CD4-positive, alpha-beta T cell treated with Interleukin-4 for 4 hours (primary cell): ENCODE measurements around the gene FARP1.

Experiments
- DNase-seq: peaks from one replicate; pipeline ENCODE4 v3.0.0-alpha.2; 2020

FARP1 gene

DNA sequence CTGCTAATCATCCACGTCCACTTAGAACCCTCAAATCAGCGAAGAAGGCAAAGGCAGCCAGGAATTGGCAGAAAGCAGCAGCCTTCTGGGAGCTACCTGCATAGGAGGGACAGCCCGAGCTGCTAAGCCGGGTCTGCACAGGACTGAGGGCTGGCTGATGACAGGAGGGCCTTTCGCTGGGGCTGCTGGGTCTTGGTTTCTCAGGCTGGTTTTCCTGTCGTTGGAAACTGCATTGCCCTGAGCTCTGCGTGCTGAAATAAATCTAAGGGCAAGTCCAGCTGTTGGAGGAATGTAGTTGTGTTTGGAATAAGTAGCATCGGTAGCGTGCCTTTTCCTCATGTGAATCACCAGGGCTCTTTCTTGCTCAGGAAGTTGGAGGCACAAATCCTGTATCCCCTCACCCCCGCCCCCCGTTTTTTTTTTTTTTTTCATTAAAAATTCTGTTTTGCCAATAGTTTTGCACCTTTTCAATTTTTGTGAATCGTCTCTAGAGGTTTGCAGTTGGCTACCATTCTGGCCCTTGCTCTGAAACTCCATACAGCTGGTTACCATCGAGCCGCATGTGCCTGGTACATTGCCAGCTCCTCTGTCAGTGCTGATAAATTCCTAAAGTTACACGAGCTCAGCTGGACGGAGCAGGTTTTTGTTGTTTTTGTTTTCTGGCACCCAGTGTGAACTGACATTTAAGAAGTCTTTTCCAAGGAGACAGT, 228.1 kb downstream of the FARP1 start:
- no peak for DNase-seq

DNA sequence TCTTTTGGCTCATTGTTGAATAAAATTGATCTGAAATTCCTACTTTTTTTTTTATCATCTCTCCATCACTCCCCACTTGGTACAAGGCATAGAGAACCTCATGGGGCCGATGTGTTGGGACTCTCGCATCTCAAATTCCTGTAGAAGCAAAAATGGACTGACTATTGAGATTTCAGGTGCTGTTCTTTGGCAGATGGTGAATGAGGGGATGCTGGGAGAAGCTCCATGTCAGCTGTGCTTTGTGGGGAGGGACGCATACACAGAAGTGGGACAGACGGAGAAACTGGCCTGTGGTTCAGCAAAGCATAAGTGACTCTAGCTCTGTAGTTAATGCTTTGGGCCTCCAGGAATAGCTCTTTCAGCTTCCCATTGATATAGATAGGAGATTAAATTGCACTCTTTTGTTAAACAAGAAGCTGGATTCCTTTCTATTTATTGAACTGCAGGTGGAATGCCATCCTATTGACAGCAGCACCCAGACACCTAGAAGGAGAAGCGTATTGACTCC, 228.7 kb downstream of the FARP1 start:
- DNase-seq, result no peak

DNA sequence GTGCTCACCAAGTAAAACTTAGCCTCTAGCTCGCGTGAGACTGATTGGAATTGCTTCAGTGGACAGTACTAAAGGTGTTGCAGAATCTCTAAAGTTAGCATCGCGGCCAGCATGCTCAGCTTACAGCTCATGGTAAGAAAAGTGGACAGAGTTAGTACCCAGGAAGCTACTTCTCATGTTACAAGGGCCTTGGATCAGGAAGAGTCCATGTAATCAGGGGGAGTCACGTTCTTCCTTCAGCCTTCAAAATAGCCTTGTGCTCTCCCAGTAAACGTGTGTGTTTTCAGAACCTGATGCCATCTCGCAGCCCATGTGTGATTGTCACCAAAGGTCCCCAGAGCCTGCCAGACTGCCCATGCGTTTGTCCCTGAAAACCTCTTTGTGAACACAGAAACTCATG, 230.0 kb downstream of the FARP1 start:
- no peak for DNase-seq

DNA sequence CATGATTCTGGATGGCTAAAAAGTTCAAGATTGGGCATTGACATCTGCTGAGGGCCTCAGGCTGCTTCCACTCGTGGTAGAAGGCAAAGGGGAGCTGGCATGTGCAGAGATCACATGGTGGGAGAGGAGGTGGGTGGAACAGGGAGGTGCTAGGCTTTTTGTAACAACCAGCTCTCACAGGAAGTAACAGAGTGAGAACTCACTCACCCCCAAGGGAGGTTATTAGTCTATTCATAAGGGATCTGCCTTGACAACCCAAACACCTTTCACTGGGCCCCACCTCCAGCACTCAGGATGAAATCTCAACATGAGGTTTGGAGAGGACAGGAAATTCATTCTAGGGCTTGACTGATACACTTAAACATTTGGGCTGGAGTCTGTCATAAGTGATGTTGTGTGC, 231.9 kb downstream of the FARP1 start:
- DNase-seq, result no peak

DNA sequence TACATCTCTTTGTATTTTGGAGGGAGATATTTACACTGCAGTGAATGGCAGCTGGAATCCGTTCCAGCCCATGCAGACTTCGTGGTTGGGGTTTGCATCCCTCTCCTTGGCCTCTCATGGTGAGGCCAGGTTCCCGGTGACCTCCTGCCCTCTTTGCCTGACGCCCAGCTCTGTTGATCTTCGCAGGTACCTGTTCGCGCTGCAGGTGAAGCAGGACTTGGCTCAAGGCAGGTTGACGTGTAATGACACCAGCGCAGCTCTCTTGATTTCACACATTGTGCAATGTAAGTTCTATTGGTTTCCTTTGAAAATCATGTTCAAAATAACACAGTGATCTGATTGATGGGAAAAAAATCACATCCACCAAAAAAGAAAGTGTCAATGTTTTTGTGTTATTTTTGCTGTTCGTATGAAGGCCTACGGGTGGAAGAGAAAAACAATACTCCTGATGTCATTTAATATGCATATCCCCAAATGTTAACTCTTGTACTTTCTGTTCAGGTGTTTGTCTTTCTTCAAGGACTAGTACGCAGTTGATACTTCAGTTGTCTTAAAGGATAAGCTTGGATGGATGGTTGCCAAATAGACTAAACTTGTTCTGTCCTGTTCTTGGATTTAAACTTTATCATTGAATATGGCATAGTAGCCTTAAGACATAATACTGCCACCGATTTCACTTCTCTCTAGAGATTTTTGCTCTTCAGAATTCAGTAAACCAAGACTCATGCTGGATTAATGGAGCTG, 234.9 kb downstream of the FARP1 start:
- no peak for DNase-seq

DNA sequence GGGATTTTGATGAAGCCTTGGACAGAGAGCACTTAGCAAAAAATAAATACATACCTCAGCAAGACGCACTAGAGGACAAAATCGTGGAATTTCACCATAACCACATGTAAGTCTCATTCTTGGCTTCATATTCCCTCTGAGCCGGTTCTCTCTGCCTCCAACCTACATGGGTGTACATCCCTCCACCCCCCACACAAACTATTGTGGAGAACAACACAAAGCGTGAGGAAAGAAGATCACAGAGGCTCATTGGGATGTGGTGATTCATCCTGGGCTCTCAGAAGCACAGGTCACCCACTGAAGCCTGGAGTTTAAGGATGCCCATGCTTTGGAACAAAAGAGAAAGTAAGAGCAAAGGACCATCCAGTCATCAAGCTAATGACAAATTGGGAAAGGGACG, 241.8 kb downstream of the FARP1 start:
- DNase-seq, result no peak

DNA sequence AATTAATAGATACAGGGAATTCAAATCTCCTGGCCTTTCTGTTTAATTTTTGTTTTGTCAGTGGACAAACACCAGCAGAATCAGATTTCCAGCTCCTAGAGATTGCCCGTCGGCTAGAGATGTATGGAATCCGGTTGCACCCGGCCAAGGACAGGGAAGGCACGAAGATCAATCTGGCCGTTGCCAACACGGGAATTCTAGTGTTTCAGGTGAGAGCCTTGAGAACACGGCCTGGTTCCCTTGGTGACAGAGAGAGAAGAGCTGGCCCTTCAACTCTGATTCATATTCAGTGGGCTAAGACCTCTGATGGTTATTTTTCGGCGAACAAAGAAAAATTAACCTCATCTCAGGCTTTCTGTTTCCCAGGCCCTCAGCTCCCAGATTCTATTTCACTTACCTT, 242.7 kb downstream of the FARP1 start:
- no peak for DNase-seq

DNA sequence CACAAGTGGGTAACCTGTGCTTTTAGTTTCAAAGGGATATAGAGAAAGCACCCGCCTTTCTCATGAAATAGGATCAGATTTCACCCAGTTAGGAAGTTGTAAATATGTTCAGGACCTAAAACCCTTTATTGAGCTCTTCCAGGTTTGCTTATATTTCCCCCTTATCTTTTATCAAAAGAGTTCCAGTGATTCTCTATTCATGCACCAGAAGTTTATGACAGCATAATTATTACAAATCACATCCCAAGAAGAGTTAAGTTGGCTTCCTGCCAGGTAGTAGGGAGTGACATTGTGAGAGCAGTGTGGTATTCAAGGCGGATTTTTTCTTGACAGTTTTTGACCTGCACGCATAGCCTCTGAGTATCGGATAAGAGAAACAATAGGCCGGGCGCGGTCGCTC, 243.7 kb downstream of the FARP1 start:
- no peak for DNase-seq

DNA sequence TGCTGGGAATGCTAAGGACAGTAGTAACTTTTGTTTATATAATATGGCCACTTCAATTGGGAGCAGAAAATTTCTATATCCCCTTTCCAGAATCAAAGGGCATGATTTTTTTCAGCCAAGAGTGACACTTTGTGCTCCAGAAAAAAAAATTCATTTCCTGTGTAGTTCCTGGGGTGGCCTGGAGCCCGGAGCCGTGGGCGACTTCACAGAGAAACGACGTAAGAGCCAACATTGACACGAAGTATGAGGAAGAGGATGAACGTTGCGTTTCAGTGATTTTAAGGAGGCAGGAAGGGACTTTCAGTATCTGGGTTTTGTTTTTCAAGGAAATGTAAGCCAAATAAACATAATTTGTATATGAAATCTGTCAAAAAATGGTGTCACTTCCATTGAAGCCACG, 246.4 kb downstream of the FARP1 start:
- DNase-seq, result no peak

DNA sequence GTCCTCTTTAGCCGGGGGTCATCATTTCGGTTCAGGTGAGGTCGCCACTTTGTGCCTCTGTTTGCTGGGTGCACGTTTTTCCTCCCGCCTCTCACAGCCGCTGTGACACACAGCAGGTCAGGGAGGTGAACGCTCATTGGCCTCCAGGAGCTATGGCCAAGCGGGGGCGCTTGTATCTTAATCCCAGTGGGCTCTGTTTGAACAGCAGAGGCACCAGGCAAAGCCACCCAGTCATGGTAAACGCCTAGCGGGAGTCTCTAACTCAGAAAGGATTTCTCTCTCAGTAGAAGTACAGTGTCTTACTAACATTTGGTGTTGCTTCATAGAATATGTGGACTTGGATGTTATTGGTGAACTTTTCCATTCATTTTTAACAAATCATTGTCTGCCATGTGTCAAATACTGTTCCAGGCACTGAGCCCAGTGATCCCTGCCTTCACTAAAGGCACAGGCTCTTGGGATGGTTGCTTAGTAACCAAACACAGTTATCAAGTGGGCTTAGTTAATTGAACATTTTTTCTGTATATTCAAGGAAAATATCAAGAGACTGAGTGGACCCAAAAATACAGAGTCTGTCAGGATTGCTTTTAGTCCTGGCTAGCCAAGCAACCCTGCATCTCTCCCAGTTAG, 247.3 kb downstream of the FARP1 start:
- DNase-seq, result no peak

DNA sequence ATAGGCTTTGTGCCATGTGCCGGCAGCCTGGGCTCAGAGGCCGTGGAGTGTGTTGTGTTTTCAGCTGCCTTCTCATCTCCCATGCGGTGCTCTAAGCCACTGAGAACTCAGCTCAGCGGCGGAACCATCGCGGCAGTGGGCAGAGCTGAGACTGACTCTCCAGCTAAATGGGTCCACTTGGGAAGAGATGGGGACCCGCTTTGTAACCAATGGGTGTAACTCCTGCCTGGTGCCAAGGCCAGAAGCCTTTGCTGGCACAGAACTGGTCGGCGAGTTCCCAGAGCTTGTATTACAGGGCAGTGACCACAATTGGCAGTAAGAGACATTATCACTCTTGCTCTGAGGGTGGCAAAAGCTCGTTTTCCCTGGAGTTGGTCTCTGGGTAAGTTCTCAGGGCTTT, 251.0 kb downstream of the FARP1 start:
- DNase-seq, result no peak

DNA sequence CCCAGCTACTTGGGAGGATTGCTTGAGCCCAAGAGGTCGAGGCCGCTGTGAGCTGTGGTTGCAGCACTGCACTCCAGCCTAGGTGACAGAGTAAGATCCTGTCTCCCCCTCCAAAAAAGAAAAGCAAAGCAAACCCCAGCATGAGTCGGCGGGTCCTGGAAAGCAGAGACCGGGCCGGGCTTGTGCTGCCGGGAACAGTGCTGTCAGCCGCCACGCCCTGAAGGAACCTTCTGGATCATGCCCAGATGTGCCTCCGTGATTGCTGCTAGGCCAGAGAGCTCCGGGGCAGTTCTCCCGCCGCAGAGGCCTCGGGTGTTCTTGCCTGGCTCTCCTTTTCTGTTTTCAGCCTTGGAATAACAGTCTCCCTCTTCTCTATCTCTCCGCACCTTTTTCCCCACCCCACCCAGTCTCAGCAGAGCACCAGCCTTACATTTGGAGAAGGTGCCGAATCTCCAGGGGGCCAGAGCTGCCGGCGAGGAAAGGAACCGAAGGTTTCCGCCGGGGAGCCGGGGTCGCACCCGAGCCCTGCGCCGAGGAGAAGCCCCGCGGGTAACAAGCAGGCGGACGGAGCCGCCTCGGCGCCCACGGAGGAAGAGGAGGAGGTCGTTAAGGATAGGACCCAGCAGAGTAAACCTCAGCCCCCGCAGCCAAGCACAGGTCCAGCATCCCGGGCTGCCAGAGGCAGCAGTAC, 252.1 kb downstream of the FARP1 start:
- DNase-seq, result no peak

DNA sequence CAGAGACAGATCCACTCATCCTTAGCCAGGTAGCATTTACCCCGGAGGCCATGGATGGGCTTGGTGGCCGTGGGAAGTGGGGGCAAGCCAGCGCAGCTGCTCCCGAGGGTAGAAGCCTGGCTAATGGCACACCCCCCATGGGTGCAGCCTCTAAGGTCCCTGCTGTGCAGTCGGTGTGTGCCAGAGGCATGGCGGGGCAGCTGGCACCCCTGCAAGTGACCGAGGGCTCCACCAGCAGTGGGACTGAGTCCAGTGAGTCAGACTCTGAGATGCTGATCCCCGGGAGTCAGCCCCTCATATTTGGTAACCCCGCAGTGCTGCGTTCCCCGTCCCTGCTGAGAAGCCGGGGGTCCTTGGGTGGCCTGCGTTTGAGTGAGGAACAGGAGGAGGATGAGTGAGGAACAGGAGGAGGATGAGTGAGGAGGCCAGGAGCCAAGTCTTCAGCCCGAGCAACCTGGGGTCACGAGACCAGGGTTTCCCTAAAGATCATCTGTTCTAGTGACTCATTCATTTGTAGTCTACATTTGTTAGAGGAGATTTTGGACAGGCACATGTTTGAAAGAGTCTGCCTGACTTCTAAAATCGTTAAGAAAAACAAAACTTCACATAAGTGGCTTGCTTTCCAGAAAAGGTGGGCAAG, 253.3 kb downstream of the FARP1 start:
- DNase-seq, result no peak

DNA sequence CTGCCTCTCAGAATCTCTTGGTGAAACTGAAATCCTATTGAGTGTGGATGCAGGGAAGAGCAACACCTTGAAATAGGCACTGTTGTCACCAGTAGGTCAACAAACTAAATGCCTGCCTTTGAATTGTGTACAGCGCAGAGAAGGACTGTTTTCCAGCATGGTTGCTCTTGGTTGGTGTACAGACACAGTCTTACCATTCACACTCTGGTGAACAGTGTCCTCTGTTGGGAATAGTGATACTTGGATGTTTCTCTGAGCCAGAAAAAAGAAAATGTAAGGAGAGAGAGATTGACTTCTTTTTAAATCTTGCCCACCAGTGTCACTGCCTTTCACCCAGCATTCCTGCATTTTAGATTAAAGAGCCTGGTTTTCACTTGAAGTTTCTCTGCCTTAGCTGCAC, 254.3 kb downstream of the FARP1 start:
- no peak for DNase-seq

DNA sequence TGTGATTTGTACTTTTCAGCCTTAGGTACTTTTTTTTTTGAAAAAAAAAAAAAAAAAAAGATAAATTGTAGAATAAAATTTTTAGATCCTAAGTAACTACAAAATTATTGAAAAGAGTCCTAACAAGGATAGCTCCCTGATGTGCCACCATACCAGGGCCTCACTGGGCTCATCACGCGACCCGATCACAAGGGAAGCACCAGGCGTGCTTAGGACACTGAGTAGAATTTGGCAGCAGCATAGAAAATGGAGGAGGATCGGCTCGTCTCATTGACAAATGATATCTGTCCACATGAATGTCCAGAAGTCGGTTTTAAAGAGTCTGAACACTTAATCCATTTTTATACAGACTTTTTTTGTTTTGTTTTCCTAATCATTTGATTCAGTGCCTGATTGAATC, 255.0 kb downstream of the FARP1 start:
- DNase-seq, result no peak

DNA sequence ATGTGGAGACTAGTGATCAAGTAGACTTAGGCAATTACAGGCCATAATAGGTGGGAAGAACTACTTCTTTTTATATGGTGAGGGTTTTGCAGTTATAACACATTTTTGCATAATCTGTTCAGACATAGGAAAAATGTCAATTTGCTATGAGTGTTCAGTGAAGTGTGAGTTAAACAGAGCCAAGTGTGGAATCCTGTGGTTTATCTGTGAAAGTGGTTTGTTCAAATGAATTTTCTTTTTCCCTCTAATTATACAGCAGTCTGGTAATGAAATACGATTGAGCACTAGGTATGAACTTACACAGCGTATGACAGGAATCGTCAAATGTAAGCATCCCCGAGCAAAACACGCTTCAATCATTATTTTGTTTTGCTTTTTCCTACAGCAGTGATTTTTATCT, 255.7 kb downstream of the FARP1 start:
- DNase-seq, result no peak

DNA sequence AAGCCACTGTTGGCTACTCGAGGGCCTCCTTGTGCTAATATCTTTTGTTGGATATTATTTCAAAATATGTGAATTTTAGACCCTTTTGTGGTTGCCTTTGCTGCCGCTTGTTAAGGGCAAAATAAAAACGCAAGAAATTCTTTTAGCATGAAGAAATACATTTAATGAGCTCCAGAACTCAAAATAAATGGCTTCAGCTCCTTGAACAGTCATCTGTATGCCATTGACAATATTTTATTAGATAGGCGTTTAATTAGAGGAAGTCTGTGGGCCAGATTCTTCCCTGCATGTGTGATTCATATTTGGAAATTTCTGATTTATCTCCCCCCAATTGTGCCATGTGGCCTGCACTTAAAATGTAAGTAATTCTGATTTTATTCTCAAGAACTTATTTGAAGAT, 256.9 kb downstream of the FARP1 start:
- DNase-seq, result no peak

DNA sequence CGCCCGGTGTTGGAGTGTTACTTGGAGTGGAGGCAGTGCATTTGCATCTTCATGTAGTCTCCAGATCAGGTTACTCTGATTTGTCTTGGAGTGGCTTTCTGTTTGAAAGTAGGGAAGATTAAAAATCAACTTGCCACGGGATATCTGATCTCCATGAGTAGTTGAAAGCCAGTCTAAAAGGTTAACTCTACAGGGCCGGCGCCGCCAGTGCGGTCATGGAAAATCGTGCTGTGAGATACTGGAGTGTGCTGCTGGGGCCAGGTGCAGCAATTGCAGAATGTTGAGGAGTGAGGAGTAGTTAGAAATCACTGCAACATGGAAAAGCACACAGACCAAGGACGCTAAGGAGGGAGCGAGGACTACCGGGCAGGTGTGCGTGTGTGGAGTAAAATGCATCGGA, 259.0 kb downstream of the FARP1 start:
- DNase-seq, result no peak

DNA sequence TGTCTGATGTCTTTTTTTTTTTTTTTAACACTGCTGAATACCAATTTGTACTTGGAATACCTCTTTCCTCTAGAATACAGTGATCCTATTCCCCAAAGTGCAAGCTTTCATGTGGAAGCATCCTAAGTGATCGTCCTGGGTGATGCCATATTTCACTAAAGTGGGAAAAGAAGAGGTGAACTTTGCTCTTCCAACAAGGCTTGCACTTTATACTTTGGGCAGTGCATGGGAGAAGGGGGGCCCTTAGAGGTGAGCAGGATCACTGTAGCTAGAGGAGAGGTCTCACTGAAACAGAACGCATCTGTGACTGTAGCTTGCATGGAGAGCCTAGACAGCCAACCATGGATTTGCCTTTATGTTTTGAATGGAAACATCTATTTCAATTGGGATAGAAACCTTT, 260.2 kb downstream of the FARP1 start:
- DNase-seq, result no peak

DNA sequence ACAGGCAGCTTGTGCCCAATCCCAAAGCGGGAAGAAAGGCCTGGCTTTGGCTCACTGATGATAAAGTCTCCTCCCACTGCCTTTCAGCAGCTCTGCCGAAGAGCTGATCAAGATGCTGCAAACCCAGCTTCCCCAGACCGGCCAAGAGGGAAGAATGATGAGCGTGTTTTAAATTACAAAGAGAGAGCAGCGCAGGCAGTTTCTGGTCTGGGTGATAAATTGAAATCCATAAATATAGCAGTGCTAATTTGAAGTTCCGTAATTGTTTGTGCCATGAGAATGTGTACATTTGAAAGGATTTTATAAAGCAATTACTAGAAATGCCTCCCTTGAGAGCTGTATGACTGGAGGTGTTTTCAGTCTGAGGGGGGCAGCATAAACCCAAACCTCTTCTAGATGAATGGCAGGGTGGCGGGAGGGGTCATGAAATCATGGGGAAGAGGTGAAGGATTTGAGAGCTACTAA, 262.2 kb downstream of the FARP1 start:
- no peak for DNase-seq

DNA sequence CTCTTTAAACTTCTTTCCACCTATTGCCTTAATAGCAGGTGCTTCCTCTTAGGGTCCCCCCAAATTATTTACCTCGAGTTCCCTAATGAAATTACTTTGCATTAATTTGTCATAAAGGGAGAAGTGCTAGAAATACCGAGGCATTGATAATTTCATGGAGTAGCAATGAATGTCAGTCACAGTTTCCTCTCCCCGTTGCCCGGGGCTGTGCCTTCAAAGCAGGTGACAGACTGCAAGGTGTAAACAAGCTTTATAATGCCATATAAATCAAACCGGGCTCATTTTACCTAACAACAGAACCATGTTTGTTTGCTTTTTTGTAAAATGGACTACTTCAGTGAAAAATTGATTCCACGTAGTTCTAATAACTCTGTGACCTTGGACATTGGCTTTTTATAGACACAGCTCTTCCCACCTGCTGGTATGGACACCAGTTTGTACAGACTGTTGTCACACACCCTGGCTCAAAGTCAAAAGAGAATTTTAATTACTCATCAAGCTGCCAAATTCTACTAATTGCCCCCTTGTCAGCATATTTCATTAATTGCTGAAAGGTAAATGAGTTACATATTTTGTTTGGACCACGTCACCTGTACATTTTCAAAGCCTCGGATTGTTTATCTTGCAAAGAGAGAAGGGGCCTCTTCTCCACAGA, 262.9 kb downstream of the FARP1 start:
- DNase-seq, result no peak

DNA sequence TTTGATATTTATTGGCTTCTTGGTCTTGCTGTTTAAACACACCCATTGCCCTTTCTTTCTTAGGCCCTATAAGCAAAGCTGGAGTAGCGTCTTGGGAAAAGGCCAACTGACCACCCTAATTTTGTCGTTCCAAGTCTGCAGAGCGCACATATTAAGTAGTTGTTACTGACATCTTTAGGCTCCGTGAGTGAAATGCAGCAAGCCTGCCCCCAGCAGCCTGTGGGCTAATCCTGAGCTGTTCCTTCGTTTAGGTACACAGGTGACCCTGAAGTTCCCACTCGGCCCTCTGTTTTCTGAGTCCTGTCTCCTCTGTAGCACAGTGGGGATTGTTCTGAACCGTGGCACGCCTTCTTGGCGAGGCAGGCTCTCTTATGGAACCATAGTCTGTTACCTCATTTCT, 263.5 kb downstream of the FARP1 start:
- DNase-seq, result no peak
